ENCODE measurements around the gene PURA.

The PURA gene

DNA sequence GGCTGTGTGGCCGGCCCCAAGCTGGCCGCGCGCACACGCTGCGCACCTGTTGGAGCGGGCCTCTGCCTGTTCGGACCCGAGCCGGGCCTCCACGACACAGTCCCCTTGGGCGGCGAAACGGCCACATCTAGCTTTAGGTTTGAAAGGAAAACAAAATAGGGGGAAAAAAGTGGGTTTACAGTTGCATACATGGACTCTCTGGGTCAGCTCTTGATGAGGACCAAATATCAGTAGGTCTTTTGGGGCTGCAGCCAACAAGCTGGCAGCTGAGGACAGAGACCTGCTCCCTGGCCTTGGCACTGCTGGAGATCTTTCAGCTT lies 32.6 kb downstream of the PURA start:
- TF ChIP-seq, protein P1, sequence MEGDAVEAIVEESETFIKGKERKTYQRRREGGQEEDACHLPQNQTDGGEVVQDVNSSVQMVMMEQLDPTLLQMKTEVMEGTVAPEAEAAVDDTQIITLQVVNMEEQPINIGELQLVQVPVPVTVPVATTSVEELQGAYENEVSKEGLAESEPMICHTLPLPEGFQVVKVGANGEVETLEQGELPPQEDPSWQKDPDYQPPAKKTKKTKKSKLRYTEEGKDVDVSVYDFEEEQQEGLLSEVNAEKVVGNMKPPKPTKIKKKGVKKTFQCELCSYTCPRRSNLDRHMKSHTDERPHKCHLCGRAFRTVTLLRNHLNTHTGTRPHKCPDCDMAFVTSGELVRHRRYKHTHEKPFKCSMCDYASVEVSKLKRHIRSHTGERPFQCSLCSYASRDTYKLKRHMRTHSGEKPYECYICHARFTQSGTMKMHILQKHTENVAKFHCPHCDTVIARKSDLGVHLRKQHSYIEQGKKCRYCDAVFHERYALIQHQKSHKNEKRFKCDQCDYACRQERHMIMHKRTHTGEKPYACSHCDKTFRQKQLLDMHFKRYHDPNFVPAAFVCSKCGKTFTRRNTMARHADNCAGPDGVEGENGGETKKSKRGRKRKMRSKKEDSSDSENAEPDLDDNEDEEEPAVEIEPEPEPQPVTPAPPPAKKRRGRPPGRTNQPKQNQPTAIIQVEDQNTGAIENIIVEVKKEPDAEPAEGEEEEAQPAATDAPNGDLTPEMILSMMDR (IDR thresholded peaks at IDR 0.05; ENCODE audit: low read depth, low read length): no peak
- DNase-seq (ENCODE audit: low read depth, low spot score): no peak
- in situ Hi-C loops (cut with HindIII; ENCODE audit: low sequenced_read_pairs): no loop called here
- no peak overlapping the region for H3K4me3 ChIP-seq (ENCODE audit: low read depth, low read length)

DNA sequence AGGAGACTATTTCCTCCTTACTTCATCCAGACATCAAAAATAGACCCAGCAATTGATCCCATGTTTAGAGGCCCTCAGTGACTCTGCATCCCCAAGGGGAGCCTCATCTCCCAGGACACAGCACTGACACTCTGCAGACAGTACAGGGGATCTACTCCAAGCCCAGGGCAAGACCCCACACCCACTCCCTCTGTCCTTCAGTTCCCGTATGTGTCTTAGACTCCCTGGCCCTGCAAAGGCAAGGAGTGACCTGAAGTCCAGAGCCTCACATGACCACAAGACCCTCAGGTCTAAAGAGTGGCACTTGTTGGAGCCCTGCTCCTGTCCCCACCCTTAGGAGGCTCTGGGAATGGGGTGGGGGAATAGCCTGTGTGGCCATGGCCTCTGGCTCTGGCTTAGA lies 33.6 kb downstream of the PURA start:
- no peak for DNase-seq (ENCODE audit: low read depth, low spot score)
- in situ Hi-C loops (cut with HindIII; ENCODE audit: low sequenced_read_pairs): no loop called here
- H3K4me3 ChIP-seq (ENCODE audit: low read depth, low read length): no peak overlapping the region
- TF ChIP-seq, protein P1 (IDR thresholded peaks at IDR 0.05; ENCODE audit: low read depth, low read length): no peak

- TF ChIP-seq, protein P1 (IDR thresholded peaks at IDR 0.05; ENCODE audit: low read depth, low read length): no peak
- in situ Hi-C loops (cut with HindIII; ENCODE audit: low sequenced_read_pairs): no loop called here
- no peak overlapping the region for H3K4me3 ChIP-seq (ENCODE audit: low read depth, low read length)
- no peak for DNase-seq (ENCODE audit: low read depth, low spot score)
Observed at GRCh38 chr5:140148508-140148907, 34.6 kb downstream of the PURA start.

- H3K4me3 ChIP-seq (ENCODE audit: low read depth, low read length): no peak overlapping the region
- no peak for DNase-seq (ENCODE audit: low read depth, low spot score)
- in situ Hi-C loops (cut with HindIII; ENCODE audit: low sequenced_read_pairs): loop anchor here (25.0 kb wide), 1 partner anchor 88 kb away; no protein-coding TSS in a partner anchor
- TF ChIP-seq, protein P1 (IDR thresholded peaks at IDR 0.05; ENCODE audit: low read depth, low read length): no peak
Observed at GRCh38 chr5:140150201-140150600, 36.3 kb downstream of the PURA start.

- DNase-seq (ENCODE audit: low read depth, low spot score): no peak
- TF ChIP-seq, protein P1 (IDR thresholded peaks at IDR 0.05; ENCODE audit: low read depth, low read length): no peak
- no peak overlapping the region for H3K4me3 ChIP-seq (ENCODE audit: low read depth, low read length)
- in situ Hi-C loops (cut with HindIII; ENCODE audit: low sequenced_read_pairs): loop anchor here (25.0 kb wide), 1 partner anchor 89 kb away; no protein-coding TSS in a partner anchor
Observed at GRCh38 chr5:140151144-140152021, 37.5 kb downstream of the PURA start.

GRCh38 chr5:140152022-140152999 lies 38.4 kb downstream of the PURA start:
- in situ Hi-C loops (cut with HindIII; ENCODE audit: low sequenced_read_pairs): loop anchor here (25.0 kb wide), 1 partner anchor 90 kb away; no protein-coding TSS in a partner anchor
- TF ChIP-seq, protein P1 (IDR thresholded peaks at IDR 0.05; ENCODE audit: low read depth, low read length): no peak
- H3K4me3 ChIP-seq (ENCODE audit: low read depth, low read length): no peak overlapping the region
- DNase-seq (ENCODE audit: low read depth, low spot score): no peak

All from astrocyte of the spinal cord (primary cell).